HG03095 (cell line): ENCODE measurements around the gene ACOT2.

Source experiments
- ATAC-seq: cut with Tn5 transposase; IDR thresholded peaks from one replicate; pipeline ENCODE4 v1.9.1; 2021; ENCODE audit warnings: moderate library complexity; ENCODE audit not compliant: unreplicated experiment

ACOT2 gene

DNA sequence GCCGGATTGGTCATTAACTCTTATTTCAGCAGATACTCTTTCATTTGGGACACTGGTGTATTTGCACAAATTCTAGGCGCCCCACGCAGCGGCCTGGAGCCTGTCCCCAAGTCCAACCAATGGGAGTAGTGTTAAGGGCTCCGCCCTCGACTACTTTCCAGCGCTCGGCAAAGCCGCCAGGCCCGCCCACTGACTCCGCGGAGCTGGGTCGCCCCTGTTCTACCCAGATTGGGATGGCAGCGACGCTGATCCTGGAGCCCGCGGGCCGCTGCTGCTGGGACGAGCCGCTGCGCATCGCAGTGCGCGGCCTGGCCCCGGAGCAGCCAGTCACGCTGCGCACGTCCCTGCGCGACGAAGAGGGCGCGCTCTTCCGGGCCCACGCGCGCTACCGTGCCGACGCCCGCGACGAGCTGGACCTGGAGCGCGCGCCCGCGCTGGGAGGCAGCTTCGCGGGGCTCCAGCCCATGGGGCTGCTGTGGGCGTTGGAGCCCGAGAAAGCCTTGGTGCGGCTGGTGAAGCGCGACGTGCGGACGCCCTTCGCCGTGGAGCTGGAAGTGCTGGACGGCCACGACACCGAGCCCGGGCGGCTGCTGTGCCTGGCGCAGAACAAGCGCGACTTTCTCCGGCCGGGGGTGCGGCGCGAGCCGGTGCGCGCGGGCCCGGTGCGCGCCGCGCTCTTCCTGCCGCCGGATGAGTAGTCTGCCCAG lies 43.5 kb downstream of the ACOT2 start, which contains the start of gene ACOT6:
Gene ACOT6 (plus strand): TSS at position 179 of the 707 bp plus-strand sequence. CDS start 55 bp downstream, at position 234.
- peak; percentile 68 for ATAC-seq

DNA sequence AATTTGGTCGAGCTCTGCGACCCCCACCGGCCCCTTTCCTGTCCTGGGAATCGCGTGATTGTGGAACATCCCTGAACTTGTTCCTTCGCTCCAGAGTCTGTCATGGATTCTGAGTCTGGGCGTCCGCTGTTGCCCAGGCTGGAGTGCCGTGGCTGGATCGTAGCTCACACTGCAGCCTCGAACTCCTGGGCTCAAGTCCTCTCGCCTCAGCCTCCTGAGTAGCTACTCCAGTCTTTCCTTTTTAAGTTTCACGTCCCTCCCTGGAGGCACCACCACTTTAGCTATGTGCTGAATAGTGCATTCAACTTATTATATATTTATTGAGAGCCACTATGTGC lies 44.0 kb downstream of the ACOT2 start:
- ATAC-seq = no peak

DNA sequence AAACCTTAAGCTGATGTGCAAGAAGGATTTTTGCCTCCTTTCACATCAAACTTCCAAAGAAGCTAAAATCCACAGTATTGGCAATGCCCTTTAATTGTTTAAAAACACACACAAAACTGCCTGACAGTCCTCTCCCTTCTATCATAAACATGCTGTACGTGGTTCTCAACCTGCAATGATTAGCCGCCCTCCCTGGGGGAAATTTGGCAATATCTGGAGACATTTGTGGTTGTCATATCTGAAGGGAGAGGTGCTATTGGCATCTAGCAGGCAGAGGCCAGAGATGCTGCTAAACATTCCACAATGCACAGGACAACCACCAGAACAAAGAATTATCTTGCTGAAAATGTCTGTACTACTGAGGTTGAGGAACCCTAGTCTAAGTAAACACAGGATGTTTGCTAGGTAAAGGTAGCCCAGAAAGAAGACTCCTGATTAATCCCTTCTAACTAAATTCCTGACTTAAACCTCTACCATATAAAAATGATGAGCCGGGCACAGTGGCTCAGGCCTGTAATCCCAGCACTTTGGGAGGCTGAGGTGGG lies 44.5 kb downstream of the ACOT2 start:
- no peak for ATAC-seq

DNA sequence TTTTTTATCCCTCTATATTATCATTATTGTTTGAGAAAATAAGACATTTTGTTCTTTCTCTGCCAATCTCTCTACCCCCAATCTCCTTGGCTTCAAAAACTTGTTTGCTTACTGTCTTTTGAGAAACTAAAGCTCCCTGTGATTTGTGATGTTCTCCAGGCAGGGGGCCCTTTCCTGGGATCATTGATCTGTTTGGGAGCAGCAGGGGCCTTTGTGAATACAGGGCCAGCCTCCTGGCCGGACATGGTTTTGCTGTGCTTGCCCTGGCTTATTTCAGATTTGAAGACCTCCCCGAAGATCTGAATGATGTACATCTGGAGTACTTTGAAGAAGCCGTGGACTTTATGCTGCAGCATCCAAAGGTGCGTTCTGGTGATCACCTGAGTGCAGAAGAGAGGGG lies 47.8 kb downstream of the ACOT2 start:
- no peak for ATAC-seq

DNA sequence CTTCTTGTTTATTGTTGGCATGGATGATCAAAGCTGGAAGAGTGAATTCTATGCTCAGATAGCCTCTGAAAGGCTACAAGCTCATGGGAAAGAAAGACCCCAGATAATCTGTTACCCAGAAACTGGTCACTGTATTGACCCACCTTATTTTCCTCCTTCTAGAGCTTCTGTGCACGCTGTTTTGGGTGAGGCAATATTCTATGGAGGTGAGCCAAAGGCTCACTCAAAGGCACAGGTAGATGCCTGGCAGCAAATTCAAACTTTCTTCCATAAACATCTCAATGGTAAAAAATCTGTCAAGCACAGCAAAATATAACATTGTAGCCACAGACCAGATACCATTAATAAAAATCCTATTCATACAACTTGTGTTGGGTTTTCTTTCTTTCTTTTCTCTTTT lies 50.5 kb downstream of the ACOT2 start:
- ATAC-seq = no peak

DNA sequence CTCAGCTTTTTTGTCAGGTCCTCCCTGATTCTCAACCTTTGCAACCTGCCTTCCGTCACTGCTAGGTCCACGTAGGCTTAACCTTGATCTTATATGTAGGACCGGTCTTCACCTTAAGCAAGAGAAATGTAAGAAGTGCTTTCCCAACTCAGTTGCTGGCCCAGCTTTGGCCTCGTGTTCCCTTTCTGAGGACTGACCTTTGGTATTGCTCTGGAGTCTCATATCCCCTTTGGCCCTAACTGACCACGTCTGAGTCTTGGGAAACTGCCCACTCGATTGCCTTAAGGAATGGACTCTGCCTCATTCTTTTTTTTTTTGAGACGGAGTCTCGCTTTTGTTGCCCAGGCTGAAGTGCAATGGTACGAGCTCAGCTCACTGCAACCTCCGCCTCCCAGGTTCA lies 51.3 kb downstream of the ACOT2 start:
- ATAC-seq = no peak

DNA sequence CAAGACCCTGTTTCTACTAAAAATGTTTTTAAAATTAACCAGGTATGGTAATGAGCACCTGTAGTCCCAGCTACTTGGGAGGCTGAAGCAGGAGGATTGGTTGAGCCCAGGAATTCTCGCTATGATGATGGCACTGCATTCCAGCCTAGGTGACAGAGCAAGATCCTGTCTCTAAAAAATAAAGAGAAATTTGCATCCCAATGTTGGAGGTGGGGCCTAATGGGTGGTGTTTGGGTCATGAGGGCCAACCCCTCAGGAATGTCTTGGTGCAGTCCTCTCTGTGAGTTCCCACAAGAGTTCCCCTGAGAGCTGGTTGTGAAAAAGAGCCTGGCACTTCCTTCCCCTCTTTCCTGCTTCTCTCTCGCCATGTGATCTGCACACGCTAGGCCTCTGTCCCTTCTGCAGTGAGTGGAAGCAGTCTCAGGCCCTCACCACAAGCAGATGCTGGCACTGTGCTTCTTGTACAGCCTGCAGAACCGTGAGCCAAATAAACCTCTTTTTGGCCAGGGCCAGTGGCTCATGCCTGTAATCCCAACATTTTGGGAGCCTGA lies 54.6 kb downstream of the ACOT2 start:
- no peak for ATAC-seq
